B cell (primary cell): ENCODE results near the gene ZC3H15. TPM values are rescaled to one million over a fixed set of nuclear protein-coding genes. Genes with fewer than 3 reads are reported as not detected.

Source experiments
- ATAC-seq: fragments of 200-7000 bp; cut with Tn5 transposase; one replicate; pipeline ENCODE4 v1.10.0; 2021; ENCODE audit warnings: low read depth, mild to moderate bottlenecking, moderate number of reproducible peaks, moderate library complexity
- CTCF ChIA-PET: fragments of 350-600 bp; sonication (Branson Sonifier 250); formaldehyde crosslinking; loops from one replicate; lab custom pipeline; 2021; ENCODE audit warnings: antibody characterized with exemption, inconsistent platforms; lab: Charles Lee
- POLR2A ChIA-PET: fragments of 350-600 bp; sonication (Branson Sonifier 250); formaldehyde crosslinking; loops from one replicate; lab custom pipeline; 2021; ENCODE audit warnings: antibody characterized with exemption; lab: Charles Lee
- DNase-seq: peaks from one replicate; pipeline ENCODE4 v3.0.0; 2013
- H2AFZ ChIP-seq: 2 replicates; pipeline ENCODE4 v1.6.1; 2012; ENCODE audit warnings: mild to moderate bottlenecking, low read depth, low read length; ENCODE audit not compliant: insufficient read depth, poor library complexity, severe bottlenecking
- H3K27ac ChIP-seq, 2 donors: 1 replicate in 1 of 2; 2 replicates in 1 of 2; pipeline ENCODE4 v1.5.1; 2012 to 2013; ENCODE audit warnings: low read length in 2 of 2, mild to moderate bottlenecking in 2 of 2, moderate library complexity in 1 of 2
- H3K27me3 ChIP-seq, 4 experiments: fragments of 200-600 bp in 1 of 4; sonication (generic) in 1 of 4; replicated peaks in 1 of 4; 1 replicate in 2 of 4; 2 replicates in 2 of 4; pipeline versions ENCODE4 v1.6.1 to v1.7.0; 2013 to 2016; ENCODE audit warnings: low read length in 3 of 4, mild to moderate bottlenecking in 2 of 4, mixed read lengths in 1 of 4, moderate library complexity in 1 of 4; ENCODE audit not compliant: insufficient read depth in 4 of 4, control insufficient read depth in 3 of 4; ENCODE audit errors: control extremely low read depth in 1 of 4
- H3K36me3 ChIP-seq, 2 experiments: replicated peaks in 1 of 2; 1 replicate in 1 of 2; 2 replicates in 1 of 2; pipeline versions ENCODE4 v1.6.1 to v1.7.1; 2013; ENCODE audit warnings: low read length in 1 of 2; ENCODE audit not compliant: insufficient read depth in 2 of 2, control insufficient read depth in 1 of 2; ENCODE audit errors: control extremely low read depth in 1 of 2, extremely low read depth in 1 of 2
- H3K4me1 ChIP-seq, 2 donors: fragments of 200-600 bp in 1 of 2; sonication (generic) in 1 of 2; 1 replicate in 1 of 2; 2 replicates in 1 of 2; pipeline versions ENCODE4 v1.5.1 to v1.6.1; 2013 to 2017; ENCODE audit warnings: low read length in 2 of 2; ENCODE audit not compliant: control insufficient read depth in 2 of 2, insufficient read depth in 2 of 2
- H3K4me2 ChIP-seq: replicated peaks from 2 replicates; pipeline ENCODE3; 2012; ENCODE audit warnings: mild to moderate bottlenecking, low read depth, low read length; ENCODE audit not compliant: poor library complexity, severe bottlenecking
- H3K4me3 ChIP-seq, 5 experiments: fragments of 200-600 bp in 1 of 5; sonication (generic) in 1 of 5; 1 replicate in 3 of 5; 2 replicates in 2 of 5; pipeline versions ENCODE4 v1.5.1 to v1.7.0; 2011 to 2016; ENCODE audit warnings: low read length in 4 of 5, mild to moderate bottlenecking in 4 of 5, low read depth in 2 of 5, control low read depth in 1 of 5, moderate library complexity in 1 of 5; ENCODE audit not compliant: insufficient read depth in 1 of 5; ENCODE audit errors: control extremely low read depth in 1 of 5, extremely low read depth in 1 of 5
- H3K79me2 ChIP-seq: fragments of 200-600 bp; sonication (generic); one replicate; pipeline ENCODE4 v1.6.0; 2016; ENCODE audit warnings: low read length; ENCODE audit not compliant: control insufficient read depth, insufficient read depth
- H3K9ac ChIP-seq: fragments of 200-600 bp; sonication (generic); 2 replicates; pipeline ENCODE4 v1.6.1; 2017; ENCODE audit warnings: mild to moderate bottlenecking, low read length, moderate library complexity
- H3K9me3 ChIP-seq, 3 donors: one replicate each; pipeline versions ENCODE4 v1.6.1 to v1.7.1; 2013; ENCODE audit warnings: low read length in 2 of 3; ENCODE audit not compliant: control insufficient read depth in 2 of 3, insufficient read depth in 1 of 3; ENCODE audit errors: control extremely low read depth in 1 of 3
- H4K20me1 ChIP-seq: 2 replicates; pipeline ENCODE4 v1.6.0; 2012; ENCODE audit warnings: mild to moderate bottlenecking, low read length; ENCODE audit not compliant: insufficient read depth, control insufficient read depth, poor library complexity, severe bottlenecking
- H3K27ac Mint-ChIP-seq: one replicate; pipeline ENCODE4 v1.8.0; 2021; ENCODE audit warnings: mixed read lengths
- H3K27me3 Mint-ChIP-seq: one replicate; pipeline ENCODE4 v1.8.0; 2021; ENCODE audit warnings: mixed read lengths
- H3K4me1 Mint-ChIP-seq: one replicate; pipeline ENCODE4 v1.8.0; 2021; ENCODE audit warnings: mixed read lengths
- H3K4me3 Mint-ChIP-seq: one replicate; pipeline ENCODE4 v1.8.0; 2021; ENCODE audit warnings: mixed read lengths
- H3K9me3 Mint-ChIP-seq: one replicate; pipeline ENCODE4 v1.8.0; 2022; ENCODE audit warnings: mixed read lengths; ENCODE audit not compliant: insufficient read depth
- CTCF ChIP-seq: fragments of 200-600 bp; IDR thresholded peaks from one replicate; pipeline ENCODE4 v1.8.0; 2022; ENCODE audit warnings: antibody characterized with exemption, mild to moderate bottlenecking
- EZH2 ChIP-seq: IDR thresholded peaks from 2 replicates; pipeline ENCODE4 v1.6.1; 2012; ENCODE audit warnings: borderline replicate concordance, low read depth, mild to moderate bottlenecking, moderate library complexity, low read length; ENCODE audit not compliant: insufficient read depth, poor library complexity, severe bottlenecking
- WGBS: methylation state at CpG from one replicate; pipeline ENCODE4 v1.1.5; 2013; ENCODE audit warnings: missing lambda C conversion rate; ENCODE audit not compliant: insufficient coverage; 5-methylcytosine and 5-hydroxymethylcytosine counted together
- intact Hi-C: fragments of 100-400 bp; cut with micrococcal nuclease; formaldehyde crosslinking; loops from one replicate; pipeline ENCODE4 v1.10.0; 2022
- polyA plus RNA-seq: library from polyadenylated mRNA; depleted of rRNA; stranded (reverse); fragments of >200 nt; gene quantifications from 2 replicates; pipeline ENCODE4 v1.2.3, GENCODE V29; 2012
- total RNA-seq, 2 donors: library from RNA; stranded (reverse); fragments of 120-200 nt in 1 of 2; gene quantifications; 1 replicate in 1 of 2; 2 replicates in 1 of 2; pipeline versions ENCODE4 v1.2.3 to v1.2.4, GENCODE V29; 2013 to 2022

The ZC3H15 gene
- total and polyA plus RNA-seq, 2 donors (not counting 1 experiment from before 2014, with no cell fraction given), result 29.6 to 61.4 TPM

GRCh38 chr2:186535861-186536260 lies 49.8 kb downstream of the ZC3H15 start:
- POLR2A ChIA-PET, result no interaction called here
- CTCF ChIA-PET, result no interaction called here
- H3K27me3 Mint-ChIP-seq, result peaks cover 4% of the 10 kb centered on the region
- Histone ChIP-seq H3K36me3 (no peaks in the 10 kb centered on the region), H3K4me1 (no peaks in the 10 kb centered on the region), H3K27ac (no peak overlapping the region), H3K4me2 (no peak overlapping the region), H2AFZ (no peak overlapping the region), H3K79me2 (no peaks in the 10 kb centered on the region), H4K20me1 (no peaks in the 10 kb centered on the region), H3K27me3 (no peaks in the 10 kb centered on the region), H3K9me3 (no peaks in the 10 kb centered on the region), H3K9ac (no peak overlapping the region), H3K4me3 (no peak overlapping the region)
- 92% methylated on average over 2 of the region's 3 CpGs for WGBS
- H3K4me1 Mint-ChIP-seq, result no peaks in the 10 kb centered on the region
- DNase-seq (no peak), ATAC-seq (no peak)
- intact Hi-C loops, result no loop called here
- no peaks in the 10 kb centered on the region for H3K9me3 Mint-ChIP-seq
- no peak overlapping the region for H3K27ac Mint-ChIP-seq
- no peak overlapping the region for H3K4me3 Mint-ChIP-seq
- TF ChIP-seq EZH2, result no peak
- no peak for TF ChIP-seq CTCF

- intact Hi-C loops, result no loop called here
- DNase-seq (no peak), ATAC-seq (no peak)
- CTCF ChIA-PET, result no interaction called here
- Histone ChIP-seq H3K4me3 (no peak overlapping the region), H3K9me3 (no peaks in the 10 kb centered on the region), H3K36me3 (no peaks in the 10 kb centered on the region), H3K4me1 (no peaks in the 10 kb centered on the region), H3K27me3 (no peaks in the 10 kb centered on the region), H3K79me2 (no peaks in the 10 kb centered on the region), H4K20me1 (no peaks in the 10 kb centered on the region), H2AFZ (no peak overlapping the region), H3K9ac (no peak overlapping the region), H3K4me2 (no peak overlapping the region), H3K27ac (no peak overlapping the region)
- no peaks in the 10 kb centered on the region for H3K9me3 Mint-ChIP-seq
- TF ChIP-seq EZH2, result no peak
- no peak for TF ChIP-seq CTCF
- WGBS, result 80% methylated on average over 1 of the region's 4 CpGs
- H3K4me3 Mint-ChIP-seq, result no peak overlapping the region
- no peak overlapping the region for H3K27ac Mint-ChIP-seq
- H3K27me3 Mint-ChIP-seq, result peaks cover 7% of the 10 kb centered on the region
- no peaks in the 10 kb centered on the region for H3K4me1 Mint-ChIP-seq
- POLR2A ChIA-PET, result no interaction called here
Observed at GRCh38 chr2:186537019-186537418, 51.0 kb downstream of the ZC3H15 start.
